Nasal cavity respiratory epithelium epithelial cell of viscerocranial mucosa (primary cell): ENCODE results near the gene RAB43. TPM values are rescaled to one million over a fixed set of nuclear protein-coding genes. Genes with fewer than 3 reads are reported as not detected.

Experiments used
- total RNA-seq: library from RNA; depleted of rRNA; stranded (reverse); fragments of >200 nt; gene quantifications from 2 replicates; pipeline ENCODE4 v1.2.3, GENCODE V29; 2014

Gene RAB43
- 10.3 and 26.2 TPM in 2 replicates for total RNA-seq

GRCh38 chr3:129121792-129122411 lies at the start of gene RAB43:
Gene RAB43, minus strand, starts transcription at chr3:129121804. Its CDS starts 315 bp downstream, at chr3:129121489.

DNA sequence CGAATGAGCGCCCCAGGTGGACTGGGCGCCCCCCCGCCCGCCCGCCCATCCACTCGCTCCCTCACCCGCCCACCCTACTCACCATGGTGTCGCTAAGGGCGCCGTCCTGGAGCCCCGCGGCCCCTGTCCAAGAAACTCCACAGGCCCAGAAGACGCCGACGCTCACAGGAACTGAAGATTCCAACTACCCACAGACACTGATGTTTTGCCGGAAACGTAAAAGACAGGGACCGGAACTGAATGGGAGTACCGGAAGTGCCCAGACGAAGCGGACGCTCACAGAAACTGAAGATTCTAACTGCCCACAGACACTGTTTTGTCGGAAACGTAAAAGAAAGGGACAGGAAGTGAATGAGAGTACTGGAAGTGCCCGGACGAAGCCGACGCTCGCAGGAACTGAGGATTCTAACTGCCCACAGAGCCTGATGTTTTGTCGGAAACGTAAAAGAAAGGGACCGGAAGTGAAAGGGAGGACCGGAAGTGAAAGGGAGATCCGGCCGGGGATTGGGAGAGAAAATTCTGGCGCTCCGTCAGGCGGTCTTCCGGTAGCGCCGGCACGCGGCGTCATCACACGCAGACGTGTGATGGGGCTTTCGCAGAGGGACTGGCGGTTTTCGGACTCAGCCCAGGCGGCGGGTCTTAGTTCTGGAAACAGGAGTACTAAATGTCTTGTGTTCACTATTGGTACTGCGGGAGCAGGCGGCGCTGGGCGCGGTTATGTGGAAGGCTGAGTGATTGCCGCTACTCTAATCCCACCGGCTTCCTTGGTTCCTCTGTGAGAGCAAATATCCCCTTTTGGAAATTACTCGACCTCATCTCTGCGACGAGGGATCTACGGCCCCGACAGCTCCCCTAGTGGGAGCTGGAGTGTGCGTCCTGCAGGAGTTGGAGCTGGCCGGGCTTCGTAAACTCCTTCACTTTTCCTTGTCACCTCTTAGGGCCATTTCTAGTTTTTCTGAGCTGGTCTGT lies 39.6 kb upstream of the RAB43 start, which contains the start of gene ISY1:
ISY1 (minus strand) TSS at position 173 of the 969 bp plus-strand sequence; CDS start at position 85, 88 bp downstream.

GRCh38 chr3:129060276-129061022 lies 61.2 kb downstream of the RAB43 start, which contains the start of gene GP9:
Gene GP9, plus strand, starts transcription at chr3:129060779. Its CDS starts 961 bp downstream, at chr3:129061740.

Other genes with a start within 250 kb of the RAB43 start
- gene ACAD9, start 242.2 kb downstream of the RAB43 start, total RNA-seq: 19.8 and 36.2 TPM in 2 replicates
- gene CFAP92, start 127.7 kb downstream of the RAB43 start, total RNA-seq: 0.34 and 0.36 TPM in 2 replicates
- gene EFCC1, start 120.5 kb downstream of the RAB43 start, total RNA-seq: not detected in 2 replicates
- not detected in 2 replicates for gene GP9, start 61.0 kb downstream of the RAB43 start, total RNA-seq
- 20.9 and 22.9 TPM in 2 replicates for gene ISY1, start 39.3 kb upstream of the RAB43 start, total RNA-seq
- 379 and 442 TPM in 2 replicates for gene CNBP, start 62.1 kb upstream of the RAB43 start, total RNA-seq
- gene COPG1, start 127.8 kb upstream of the RAB43 start, total RNA-seq: 224 and 230 TPM in 2 replicates
- 30.8 and 35.9 TPM in 2 replicates for gene HMCES, start 157.1 kb upstream of the RAB43 start, total RNA-seq